Limb (tissue), 2 donors: ENCODE data around the gene MOCOS.

Source experiments
- DNase-seq, 2 donors: peaks; one replicate each; pipeline ENCODE4 v3.0.0-alpha.2; 2016; ENCODE audit errors: extremely low spot score in 2 of 2

Gene MOCOS

GRCh38 chr18:36303211-36303844, 116.0 kb downstream of the MOCOS start:
- DNase-seq, result no peak

- DNase-seq, result no peak
Observed at GRCh38 chr18:36304723-36305122, 117.4 kb downstream of the MOCOS start.

- DNase-seq, result no peak
Observed at GRCh38 chr18:36305375-36305774, 118.1 kb downstream of the MOCOS start.

- no peak for DNase-seq
Observed at GRCh38 chr18:36307513-36307912, 120.2 kb downstream of the MOCOS start.

- no peak for DNase-seq
Observed at GRCh38 chr18:36308711-36309435, 121.6 kb downstream of the MOCOS start.

- no peak for DNase-seq
Observed at GRCh38 chr18:36309436-36310391, 122.4 kb downstream of the MOCOS start.

- DNase-seq, result no peak
Observed at GRCh38 chr18:36311026-36311570, 123.8 kb downstream of the MOCOS start.

- no peak for DNase-seq
Observed at GRCh38 chr18:36312806-36313395, 125.6 kb downstream of the MOCOS start.

- DNase-seq, result no peak
Observed at GRCh38 chr18:36314098-36314497, 126.8 kb downstream of the MOCOS start.

- DNase-seq, result no peak
Observed at GRCh38 chr18:36314754-36315153, 127.5 kb downstream of the MOCOS start.

GRCh38 chr18:36315736-36316135, 128.4 kb downstream of the MOCOS start:
- no peak for DNase-seq

GRCh38 chr18:36316246-36316645, 128.9 kb downstream of the MOCOS start:
- no peak for DNase-seq
